Posterior vena cava (tissue), 2 donors: ENCODE results near the gene ABCB10. TPM values are rescaled to one million over a fixed set of nuclear protein-coding genes. Genes with fewer than 3 reads are reported as not detected.
"Not testable (repeated sequence)": the region's sequence is repeated elsewhere in the genome, so short reads cannot be mapped to it uniquely, and the experiment has no call there.

Experiments used
- DNase-seq: peaks from one replicate; pipeline ENCODE4 v3.0.0-alpha.2; 2020; ENCODE audit warnings: low spot score
- intact Hi-C, 2 donors: fragments of 100-400 bp; cut with DNase I; formaldehyde crosslinking; loops; one replicate each; pipeline versions ENCODE4 v1.14.1 to v1.14.2; 2022 to 2023
- long read RNA-seq, 2 donors: library from polyadenylated mRNA; unstranded; transcript quantifications; one replicate each; pipeline ENCODE4 v2.0.0, GENCODE V29; 2020 to 2021
- total RNA-seq, 2 donors: library from RNA; stranded (reverse); fragmentation: NEBNext Ultra II Directional; extraction: Animal tissue kit (Norgen Biotek cat#: 25700); gene quantifications; one replicate each; pipeline ENCODE4 v1.2.1, GENCODE V29; 2021
- donor health status: DM: yes; HTN: yes; CAD: no.
- donor health status: DM: yes; HTN: yes; CAD: no.

The ABCB10 gene
- total RNA-seq: 10 to 100 TPM; 14.1 to 21.9 TPM
- long read RNA-seq, donor 1, transcript ABCB10-201 (13 exons, 3,857 nt): major isoform, 7 of 11 reads
- long read RNA-seq, donor 1, partial matches to known transcripts: 1 of 11 reads
- long read RNA-seq, donor 1, other reads (novel, unspliced or antisense): 3 of 11 reads
- long read RNA-seq, donor 2, partial matches to known transcripts: 6 of 6 reads
- long read RNA-seq, donor 2, other reads (novel, unspliced or antisense): 0 of 6 reads

GRCh38 chr1:229558460-229559335, at the start of gene ABCB10:
ABCB10 (minus strand) TSS chr1:229558707; CDS start chr1:229558652, 55 bp downstream.
- DNase-seq: peak; percentile 98
- intact Hi-C loops: loop anchor here in 1 of 2 donors (5.0 kb wide), 2 partner anchors 39 to 69 kb away; partner anchors contain the start of genes TAF5L and URB2

- intact Hi-C loops: no loop called here
- DNase-seq: no peak
Observed at GRCh38 chr1:229607370-229607769, 48.9 kb upstream of the ABCB10 start.

DNA sequence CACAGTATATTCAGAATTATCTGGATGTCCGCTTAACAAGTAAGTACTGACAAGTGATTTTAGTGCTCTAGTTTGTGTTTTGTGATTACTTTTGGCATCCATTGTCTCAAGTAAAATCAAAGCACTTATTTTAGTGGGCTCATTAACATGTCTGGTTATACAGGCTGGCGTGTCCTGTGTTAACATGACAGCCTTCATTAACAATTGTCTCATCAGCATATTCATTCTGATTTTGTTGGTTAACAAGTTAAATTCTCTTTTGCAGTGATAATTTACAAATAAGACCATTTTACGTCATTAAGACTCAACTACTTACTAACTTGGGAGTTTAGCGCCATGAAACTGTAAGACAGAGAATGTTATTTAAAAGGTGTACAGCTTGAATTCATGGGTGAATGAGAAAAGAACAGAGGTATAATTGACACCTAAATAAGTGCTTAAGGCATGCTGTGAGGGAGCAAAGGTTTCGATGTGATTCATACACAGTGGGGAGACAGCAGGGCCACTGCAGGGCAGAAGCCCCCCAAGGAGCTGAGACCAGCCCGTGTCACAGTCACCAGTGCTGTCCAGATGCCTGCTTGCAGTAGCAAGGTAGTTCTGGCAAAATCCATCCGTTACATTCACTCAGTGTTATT, 45.0 kb upstream of the ABCB10 start:
- no peak for DNase-seq
- intact Hi-C loops: no loop called here

- DNase-seq: no peak
- intact Hi-C loops: no loop called here
Observed at GRCh38 chr1:229600229-229600628, 41.7 kb upstream of the ABCB10 start.

GRCh38 chr1:229599218-229599954, 40.9 kb upstream of the ABCB10 start:
- no peak for DNase-seq
- intact Hi-C loops: loop anchor here in 1 of 2 donors (5.0 kb wide), 1 partner anchor 42 kb away; the partner anchor contains the start of gene ABCB10

GRCh38 chr1:229597877-229598276, 39.4 kb upstream of the ABCB10 start:
- intact Hi-C loops: loop anchor here in 1 of 2 donors (5.0 kb wide), 1 partner anchor 41 kb away; the partner anchor contains the start of gene ABCB10

GRCh38 chr1:229596925-229597699, 38.6 kb upstream of the ABCB10 start:
- peak; percentile 88 for DNase-seq
- intact Hi-C loops: loop anchor here in 1 of 2 donors (5.0 kb wide), 1 partner anchor 40 kb away; the partner anchor contains the start of gene ABCB10

More at GRCh38 chr1:229597877-229598276, 39.4 kb upstream of the ABCB10 start:
- DNase-seq: no peak

- not testable (repeated sequence) for DNase-seq
- intact Hi-C loops: loop anchor here in 1 of 2 donors (5.0 kb wide), 1 partner anchor 39 kb away; the partner anchor contains the start of gene ABCB10
Observed at GRCh38 chr1:229595876-229596275, 37.4 kb upstream of the ABCB10 start.

- DNase-seq: peak; percentile 79
- intact Hi-C loops: loop anchor here in 1 of 2 donors (5.0 kb wide), 1 partner anchor 37 kb away; the partner anchor contains the start of gene ABCB10
Observed at GRCh38 chr1:229594227-229595008, 35.9 kb upstream of the ABCB10 start.

DNA sequence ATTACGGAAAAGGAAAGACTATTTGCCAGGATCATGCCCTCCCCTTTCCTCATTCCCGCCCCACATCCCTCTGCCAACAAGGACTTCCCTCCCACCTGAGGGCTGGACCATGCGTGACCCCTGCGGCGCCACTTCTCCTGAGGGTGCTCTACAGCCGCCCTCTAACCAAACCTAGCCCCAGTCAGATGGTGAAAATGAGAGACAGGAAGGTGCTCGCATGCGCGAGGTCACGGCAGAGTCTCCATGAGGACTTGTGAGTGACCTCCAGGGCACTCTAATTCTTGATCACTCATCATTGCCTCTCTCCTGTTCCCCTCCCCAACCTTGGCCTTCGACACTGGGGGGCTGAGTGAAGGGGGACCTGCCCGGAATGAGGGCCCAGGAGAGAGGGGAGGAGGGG, 35.3 kb upstream of the ABCB10 start:
- no peak for DNase-seq
- intact Hi-C loops: no loop called here

DNA sequence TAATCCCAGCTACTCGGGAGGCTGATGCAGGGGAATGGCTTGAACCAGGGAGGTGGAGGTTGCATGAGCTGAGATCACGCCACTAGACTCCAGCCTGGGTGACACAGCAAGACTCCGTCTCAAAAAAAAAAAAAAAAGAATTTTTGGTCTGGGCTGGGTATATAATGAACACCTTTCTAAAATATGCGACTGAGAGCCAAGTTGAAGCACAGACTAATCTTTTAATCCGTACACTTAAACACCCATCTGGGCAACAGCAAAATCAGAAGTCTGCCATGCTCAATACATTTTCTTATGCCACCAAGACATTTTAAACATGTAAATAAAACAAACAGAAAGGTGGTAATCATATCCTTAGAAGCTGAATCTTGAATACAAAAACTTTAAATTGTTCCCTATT, 31.6 kb upstream of the ABCB10 start:
- intact Hi-C loops: no loop called here
- no peak for DNase-seq

- intact Hi-C loops: no loop called here
- DNase-seq: no peak
Observed at GRCh38 chr1:229585338-229585737, 26.8 kb upstream of the ABCB10 start.

DNA sequence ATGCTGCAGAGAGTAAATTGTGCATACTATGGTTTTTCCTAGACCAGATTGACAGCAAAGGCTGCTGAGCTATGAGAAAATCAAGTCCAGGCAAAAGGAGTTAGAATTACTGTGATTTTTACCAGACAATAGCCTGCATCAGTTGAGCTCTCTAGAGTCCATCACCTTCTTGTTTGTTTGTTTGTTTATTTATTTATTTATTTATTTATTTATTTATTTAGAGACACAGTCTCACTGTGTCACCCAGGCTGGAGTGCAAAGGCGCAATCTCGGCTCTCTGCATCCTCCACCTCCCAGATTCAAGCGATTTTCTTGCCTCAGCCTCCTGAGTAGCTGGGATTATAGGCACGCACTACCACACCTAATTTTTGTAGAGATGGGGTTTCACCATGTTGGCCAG, 24.2 kb upstream of the ABCB10 start:
- intact Hi-C loops: no loop called here
- DNase-seq: no peak

DNA sequence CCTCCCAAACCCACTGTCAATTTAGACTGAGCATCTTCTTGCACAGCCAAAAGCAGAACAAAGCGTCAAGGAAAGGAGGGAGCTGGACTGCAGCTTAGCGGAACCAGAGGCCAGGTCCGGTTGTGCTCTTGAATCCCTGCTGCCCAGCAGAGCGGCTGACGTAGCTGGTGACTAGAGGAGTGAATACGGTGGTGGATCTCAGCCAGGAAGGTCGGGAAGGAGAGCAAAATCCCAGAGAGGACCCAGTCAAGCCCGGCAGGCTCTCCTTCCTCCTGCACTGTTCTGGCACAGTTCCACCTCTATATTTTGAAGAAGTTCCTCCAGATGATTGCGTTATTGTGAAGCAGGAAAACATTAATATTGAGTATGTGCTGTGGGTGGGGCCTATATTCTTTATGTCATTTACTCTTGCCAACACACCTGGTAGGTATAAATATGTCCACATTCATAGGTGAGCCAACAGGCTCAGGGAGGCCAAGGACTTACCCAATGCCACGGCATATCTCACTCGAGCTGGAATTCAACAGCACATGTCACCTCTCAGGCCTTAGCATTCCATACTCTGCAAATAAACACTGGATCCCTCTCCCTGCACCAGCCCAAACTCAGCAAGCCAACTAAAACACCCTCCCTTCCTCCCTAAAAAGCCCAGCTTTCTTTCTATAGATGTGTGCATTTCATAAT, 23.6 kb upstream of the ABCB10 start:
- no peak for DNase-seq
- intact Hi-C loops: no loop called here

GRCh38 chr1:229581485-229581884, 23.0 kb upstream of the ABCB10 start:
- intact Hi-C loops: no loop called here
- DNase-seq: no peak

- intact Hi-C loops: no loop called here
- DNase-seq: no peak
Observed at GRCh38 chr1:229579059-229579673, 20.7 kb upstream of the ABCB10 start.
